Transverse colon (tissue), 4 donors: ENCODE data around the gene LEKR1. TPM values are rescaled to one million over a fixed set of nuclear protein-coding genes. Genes with fewer than 3 reads are reported as not detected.

Experiments used
- DNase-seq: peaks from one replicate; pipeline ENCODE4 v3.0.0-alpha.2; 2019
- H3K27ac ChIP-seq, 4 donors: fragments of 200-600 bp; sonication (generic); 2 replicates each; pipeline ENCODE4 v1.5.1; 2016 to 2018; ENCODE audit warnings: inconsistent platforms in 4 of 4
- H3K27me3 ChIP-seq: fragments of 200-600 bp; sonication (generic); 2 replicates; pipeline ENCODE4 v1.5.1; 2017; ENCODE audit warnings: inconsistent platforms
- H3K36me3 ChIP-seq, 4 donors: fragments of 200-600 bp; sonication (generic); 2 replicates each; pipeline ENCODE4 v1.5.1; 2017 to 2019; ENCODE audit warnings: inconsistent platforms in 4 of 4
- H3K4me1 ChIP-seq, 4 donors: fragments of 200-600 bp; sonication (generic); 2 replicates each; pipeline ENCODE4 v1.5.1; 2017 to 2020; ENCODE audit warnings: inconsistent platforms in 4 of 4
- H3K4me3 ChIP-seq, 4 donors: fragments of 200-600 bp; sonication (generic); 1 replicate in 1 of 4; 2 replicates in 3 of 4; pipeline versions ENCODE4 v1.5.1 to v1.6.1; 2017 to 2019; ENCODE audit warnings: inconsistent platforms in 4 of 4
- H3K9me3 ChIP-seq, 2 donors: fragments of 200-600 bp; sonication (generic); 2 replicates each; pipeline ENCODE4 v1.5.1; 2017 to 2019; ENCODE audit warnings: inconsistent platforms in 2 of 2
- EP300 ChIP-seq: sonication (generic); formaldehyde crosslinking; IDR thresholded peaks from one replicate; pipeline ENCODE4 v1.6.1; 2017; ENCODE audit warnings: antibody characterized with exemption, low read depth
- POLR2A ChIP-seq: fragments of 450-650 bp; IDR thresholded peaks from one replicate; pipeline ENCODE4 v1.6.1; 2016; ENCODE audit warnings: antibody characterized with exemption, mild to moderate bottlenecking, moderate library complexity
- POLR2AphosphoS5 ChIP-seq, 3 donors: sonication (generic); formaldehyde crosslinking; IDR thresholded peaks; one replicate each; pipeline ENCODE4 v1.6.1; 2016; ENCODE audit warnings: antibody characterized with exemption in 3 of 3
- WGBS, 2 donors: methylation state at CpG; one replicate each; pipeline ENCODE4 v1.1.5; 2018; ENCODE audit warnings: low coverage in 1 of 2; 5-methylcytosine and 5-hydroxymethylcytosine counted together
- in situ Hi-C, 4 donors: fragments of 200-750 bp; cut with MboI; loops; one replicate each; pipeline versions ENCODE4 v1.15.0 to v1.15.1; 2017; ENCODE audit warnings: low sequenced_read_pairs in 3 of 4, low pct_ligation_motif_present in 1 of 4, low pct_unique_long_range_greater_than_20kb in 1 of 4
- intact Hi-C: fragments of 100-400 bp; cut with DNase I; formaldehyde crosslinking; loops from one replicate; pipeline ENCODE4 v1.15.1; 2023; ENCODE audit warnings: low total_unique reads
- total RNA-seq, 4 donors: library from RNA; depleted of rRNA; stranded (reverse); fragments of >200 nt; gene quantifications; one replicate each; pipeline ENCODE4 v1.1.0, GENCODE V29; 2016
- TF ChIP-seq, protein P1 (sequence below), 5 experiments: fragments of 200-600 bp in 3 of 5; fragments of 450-650 bp in 2 of 5; sonication (generic) in 3 of 5; IDR thresholded peaks; 1 replicate in 2 of 5; 2 replicates in 3 of 5; pipeline ENCODE4 v1.5.1; 2016 to 2017; ENCODE audit warnings: antibody characterized with exemption in 5 of 5, inconsistent platforms in 3 of 5, mild to moderate bottlenecking in 2 of 5, moderate library complexity in 1 of 5

Gene LEKR1
- total RNA-seq, 4 donors from 2014 or later, result 0.40 to 3.3 (median 0.96) TPM; not detected in 1

DNA sequence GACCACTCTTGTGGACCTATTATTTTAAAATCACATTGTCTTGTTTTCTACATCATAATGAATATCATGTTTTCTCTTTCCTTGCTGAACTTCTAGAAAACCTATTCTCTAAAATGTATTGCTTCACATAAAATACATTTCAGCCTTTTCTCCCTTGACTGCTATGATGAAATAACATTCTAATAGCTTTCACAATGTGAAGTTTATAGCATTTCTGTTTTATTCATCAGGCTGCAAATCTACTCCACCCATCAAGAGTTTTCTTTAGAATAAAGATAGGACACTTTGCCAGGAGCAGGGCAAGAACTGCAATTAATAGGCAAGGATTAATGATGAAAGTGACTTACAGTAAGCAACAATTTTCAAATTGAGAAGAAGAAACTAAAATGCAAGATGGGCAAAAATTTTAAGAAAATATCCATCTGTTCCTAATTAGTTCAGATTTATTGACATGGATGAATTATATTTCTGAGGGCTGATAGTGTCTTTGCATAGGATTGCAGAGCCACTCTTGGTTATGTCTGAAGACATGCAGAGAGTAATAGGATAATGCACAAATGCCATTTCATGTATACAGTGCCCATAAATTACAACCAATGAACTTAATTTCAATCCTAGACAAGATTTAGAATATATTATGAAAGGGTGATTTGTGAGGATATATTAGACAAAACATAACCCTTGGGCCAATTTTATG lies 21.7 kb downstream of the LEKR1 start:
- in situ Hi-C loops (loop anchor here in 2 of 4 donors (25.0 kb wide), 2 partner anchors 239 to 286 kb away; partner anchors contain the start of gene SSR3 (in 1 of the 2)), intact Hi-C loops (no loop called here)
- no peak for DNase-seq

DNA sequence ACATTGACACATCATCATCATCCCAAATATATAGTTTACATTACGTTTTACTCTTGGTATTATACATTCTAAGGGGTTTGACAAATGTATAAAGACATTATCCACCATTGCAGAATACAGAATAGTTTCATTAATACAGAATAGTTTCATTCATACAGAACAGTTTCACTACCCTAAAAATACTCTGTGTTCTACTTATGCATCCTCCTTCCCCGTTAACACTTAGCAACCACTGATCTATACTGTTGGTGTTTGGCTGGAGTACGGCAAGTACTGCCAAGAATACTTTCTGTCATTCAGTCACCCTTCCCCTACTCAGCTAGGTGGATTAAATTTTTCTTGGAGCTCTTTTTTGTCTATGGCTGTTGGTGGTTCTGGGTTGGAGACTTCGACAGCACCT lies 33.4 kb downstream of the LEKR1 start:
- no peaks in the 10 kb centered on the region for H3K27me3 ChIP-seq
- intact Hi-C loops, result no loop called here
- no peak overlapping the region for H3K4me3 ChIP-seq
- no peaks in the 10 kb centered on the region for H3K4me1 ChIP-seq
- TF ChIP-seq POLR2A (no peak), POLR2AphosphoS5 (IDR thresholded peaks at IDR 0.05) (no peak), EP300 (no peak)
- TF ChIP-seq, protein P1, sequence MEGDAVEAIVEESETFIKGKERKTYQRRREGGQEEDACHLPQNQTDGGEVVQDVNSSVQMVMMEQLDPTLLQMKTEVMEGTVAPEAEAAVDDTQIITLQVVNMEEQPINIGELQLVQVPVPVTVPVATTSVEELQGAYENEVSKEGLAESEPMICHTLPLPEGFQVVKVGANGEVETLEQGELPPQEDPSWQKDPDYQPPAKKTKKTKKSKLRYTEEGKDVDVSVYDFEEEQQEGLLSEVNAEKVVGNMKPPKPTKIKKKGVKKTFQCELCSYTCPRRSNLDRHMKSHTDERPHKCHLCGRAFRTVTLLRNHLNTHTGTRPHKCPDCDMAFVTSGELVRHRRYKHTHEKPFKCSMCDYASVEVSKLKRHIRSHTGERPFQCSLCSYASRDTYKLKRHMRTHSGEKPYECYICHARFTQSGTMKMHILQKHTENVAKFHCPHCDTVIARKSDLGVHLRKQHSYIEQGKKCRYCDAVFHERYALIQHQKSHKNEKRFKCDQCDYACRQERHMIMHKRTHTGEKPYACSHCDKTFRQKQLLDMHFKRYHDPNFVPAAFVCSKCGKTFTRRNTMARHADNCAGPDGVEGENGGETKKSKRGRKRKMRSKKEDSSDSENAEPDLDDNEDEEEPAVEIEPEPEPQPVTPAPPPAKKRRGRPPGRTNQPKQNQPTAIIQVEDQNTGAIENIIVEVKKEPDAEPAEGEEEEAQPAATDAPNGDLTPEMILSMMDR (IDR thresholded peaks at IDR 0.05), result no peak
- H3K9me3 ChIP-seq, result no peaks in the 10 kb centered on the region
- WGBS, 2 donors, result 69 to 72% methylated on average over 4 of the region's 4 CpGs
- DNase-seq, result no peak
- H3K36me3 ChIP-seq, result no peaks in the 10 kb centered on the region
- in situ Hi-C loops, result no loop called here
- no peak overlapping the region for H3K27ac ChIP-seq

More for the DNA sequence above, 21.7 kb downstream of the LEKR1 start:
- H3K4me1 ChIP-seq, result no peaks in the 10 kb centered on the region
- no peaks in the 10 kb centered on the region for H3K9me3 ChIP-seq
- H3K4me3 ChIP-seq, result no peak overlapping the region
- TF ChIP-seq EP300 (no peak), POLR2AphosphoS5 (IDR thresholded peaks at IDR 0.05) (no peak), POLR2A (no peak)
- TF ChIP-seq, protein P1 (IDR thresholded peaks at IDR 0.05), result no peak
- no peaks in the 10 kb centered on the region for H3K36me3 ChIP-seq
- H3K27ac ChIP-seq, result no peak overlapping the region
- no peaks in the 10 kb centered on the region for H3K27me3 ChIP-seq

DNA sequence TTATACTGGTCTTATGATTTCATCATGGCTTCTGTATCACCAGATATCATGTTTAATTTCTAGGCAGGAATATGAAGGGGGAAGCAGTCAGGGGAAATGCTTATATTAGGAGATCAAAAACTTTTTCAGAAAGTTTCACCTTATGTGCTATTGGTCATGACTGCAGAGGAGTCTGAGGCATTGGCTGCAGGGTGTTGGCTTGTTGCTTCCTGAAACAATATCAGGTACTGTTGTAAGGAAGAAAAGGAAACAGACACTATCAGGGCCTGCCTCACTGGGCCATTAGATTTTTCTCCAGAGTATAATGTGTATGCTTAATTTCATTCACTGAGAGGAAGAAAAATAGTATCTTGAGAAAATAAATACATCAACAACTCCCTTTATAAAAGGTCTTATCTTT lies 34.7 kb downstream of the LEKR1 start:
- H3K36me3 ChIP-seq, result no peaks in the 10 kb centered on the region
- in situ Hi-C loops, result no loop called here
- TF ChIP-seq POLR2A, result no peak
- no peak for TF ChIP-seq POLR2AphosphoS5 (IDR thresholded peaks at IDR 0.05)
- TF ChIP-seq, protein P1 (IDR thresholded peaks at IDR 0.05), result no peak
- no peak for TF ChIP-seq EP300

DNA sequence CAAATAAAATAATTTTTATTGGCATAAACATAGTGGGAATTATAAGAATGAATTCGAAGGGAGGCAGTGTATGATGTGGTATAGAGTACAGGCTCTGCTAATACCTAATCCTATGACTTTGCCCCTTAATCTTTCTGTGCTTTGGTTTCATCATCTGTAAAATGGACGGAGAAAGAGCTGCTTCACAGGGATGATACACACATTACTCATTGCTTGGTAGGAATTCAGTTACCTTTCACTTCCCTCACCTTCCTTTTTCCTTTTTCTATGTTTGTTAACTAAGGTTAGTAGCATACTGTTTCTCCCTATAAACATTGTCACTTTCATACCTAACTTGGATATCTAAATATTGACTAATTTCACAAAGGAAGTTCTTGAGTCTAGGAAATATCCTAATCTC lies 36.2 kb downstream of the LEKR1 start:
- in situ Hi-C loops (no loop called here), intact Hi-C loops (no loop called here)
- Histone ChIP-seq H3K4me1 (no peaks in the 10 kb centered on the region), H3K4me3 (no peak overlapping the region), H3K9me3 (no peaks in the 10 kb centered on the region), H3K36me3 (no peaks in the 10 kb centered on the region), H3K27ac (no peak overlapping the region), H3K27me3 (no peaks in the 10 kb centered on the region)
- TF ChIP-seq, protein P1 (IDR thresholded peaks at IDR 0.05), result no peak
- TF ChIP-seq EP300 (no peak), POLR2AphosphoS5 (IDR thresholded peaks at IDR 0.05) (no peak), POLR2A (no peak)
- WGBS, 2 donors, result 85 to 96% methylated on average over 2 of the region's 2 CpGs
- no peak for DNase-seq

More for the DNA sequence above, 34.7 kb downstream of the LEKR1 start:
- no peak for DNase-seq
- Histone ChIP-seq H3K27ac (no peak overlapping the region), H3K4me1 (no peaks in the 10 kb centered on the region), H3K27me3 (no peaks in the 10 kb centered on the region), H3K9me3 (no peaks in the 10 kb centered on the region), H3K4me3 (no peak overlapping the region)
- intact Hi-C loops, result no loop called here
